Measurements from ENCODE around the gene TSR3. TPM values are rescaled to one million over a fixed set of nuclear protein-coding genes. Genes with fewer than 3 reads are reported as not detected.

TSR3 gene
- total and polyA plus RNA-seq, 2 of the 13 experiments (the other 11 are each of a cell fraction or from before 2014, with no cell fraction given), result 24.2 to 51.0 TPM

GRCh38 chr16:1343428-1344242 lies 8.0 kb downstream of the TSR3 start (continued):
- TF ChIP-seq KLF15 (CRISPR knock-in tag; IDR thresholded peaks at IDR 0.05; ENCODE audit: borderline replicate concordance), result no peak
- TF ChIP-seq CTCF (CRISPR knock-in tag; IDR thresholded peaks at IDR 0.05), result 0 out of 2 replicates have a peak, but pooled peaks have one; percentile 3
- peak; percentile 33; the same call in 1 of the 2 replicates for TF ChIP-seq RBFOX2 (IDR thresholded peaks at IDR 0.05; ENCODE audit: low read depth, low read length)
- no peak for TF ChIP-seq CC2D1A (CRISPR knock-in tag; IDR thresholded peaks at IDR 0.05)

GRCh38 chr16:1342526-1343427 lies 8.9 kb downstream of the TSR3 start:
- peak; percentile 93 for ATAC-seq
- Histone ChIP-seq H3K27ac (ENCODE audit: extremely low read length, insufficient read depth, low read length) (no peak overlapping the region), H3K79me2 (ENCODE audit: insufficient read depth, low read length) (no peaks in the 10 kb centered on the region), H3K4me1 (ENCODE audit: insufficient read depth, low read length) (peaks cover 19% of the 10 kb centered on the region), H4K20me1 (ENCODE audit: insufficient read depth, low read length) (no peaks in the 10 kb centered on the region), H3K9ac (ENCODE audit: insufficient read depth, low read depth, low read length) (peak overlapping the region; percentile 57), H3K27me3 (ENCODE audit: control insufficient read depth in 1 of 2, insufficient read depth in 2 of 2, low read length in 2 of 2) (peaks cover 4 to 29% of the 10 kb centered on the region in 2 experiments; a peak in 3 of 5 replicates), H3K36me3 (replicated peaks in 1 of 2; ENCODE audit: control insufficient read depth in 1 of 2, insufficient read depth in 2 of 2, low read length in 2 of 2) (no peaks in the 10 kb centered on the region; a peak in 1 of 5 replicates), H3K4me3 (replicated peaks in 1 of 3; ENCODE audit: insufficient read depth in 1 of 3, low read depth in 2 of 3, low read length in 3 of 3) (peak overlapping the region; percentile 60 to 87 (median 71)), H2AFZ (ENCODE audit: low read length) (no peak overlapping the region), H3K4me2 (ENCODE audit: low read depth, low read length) (peak overlapping the region; percentile 99), H3K9me3 (ENCODE audit: low read length) (no peaks in the 10 kb centered on the region)
- peak; percentile 93 for FAIRE-seq
- intact Hi-C loops (cut with micrococcal nuclease; ENCODE audit: unreplicated experiment), result no loop called here
- 2% methylated on average over 26 of the region's 49 CpGs for WGBS (ENCODE audit: low lambda C conversion rate)
- peak; percentile 96 for DNase-seq (ENCODE audit: low spot score)
- in situ Hi-C loops (cut with HindIII; ENCODE audit: extremely low pct_ligation_motif_present, low pct_unique_long_range_greater_than_20kb), result no loop called here
- POLR2A ChIA-PET, result interaction anchor here (0.6 to 2.3 kb wide), 8 partner anchors 11 to 169 kb away, joined by 3 to 25 read pairs (median 4); partner anchors contain the start of genes BAIAP3, UBE2I and UQCC4
- CTCF ChIA-PET (ENCODE audit: low intra/inter-chr PET ratio, low total read pairs), result no interaction called here
- no TSS peak for BruUV-seq (replicated peaks)
- TF ChIP-seq KLF13 (CRISPR knock-in tag; IDR thresholded peaks at IDR 0.05), result no peak
- TF ChIP-seq MXD4 (CRISPR knock-in tag; IDR thresholded peaks at IDR 0.05), result peak; percentile 62; the same call in 1 of the 2 replicates
- peak; percentile 83 for TF ChIP-seq CREB1 (IDR thresholded peaks at IDR 0.05)
- no peak for TF ChIP-seq CREB1 (CRISPR knock-in tag; IDR thresholded peaks at IDR 0.05)
- TF ChIP-seq PITX1 (CRISPR knock-in tag; IDR thresholded peaks at IDR 0.05), result no peak
- peak; percentile 39 to 54; a peak in 2 of 4 replicates for TF ChIP-seq MAFK (conservative IDR thresholded peaks at IDR 0.05 in 1 of 2, IDR thresholded peaks at IDR 0.05 in 1 of 2; ENCODE audit: low read length in 2 of 2)
- no peak for TF ChIP-seq ETV5 (CRISPR knock-in tag; IDR thresholded peaks at IDR 0.05; ENCODE audit: borderline replicate concordance)
- TF ChIP-seq SP4 (CRISPR knock-in tag; IDR thresholded peaks at IDR 0.05), result peak; percentile 100
- TF ChIP-seq FLYWCH1 (CRISPR knock-in tag; IDR thresholded peaks at IDR 0.05), result no peak
- peak; percentile 58 for TF ChIP-seq MAFF (IDR thresholded peaks at IDR 0.05; ENCODE audit: low read depth, low read length)
- peak; percentile 67 for TF ChIP-seq MAX (IDR thresholded peaks at IDR 0.05)
- peak; percentile 74; the same call in 1 of the 2 replicates for TF ChIP-seq SIN3A (IDR thresholded peaks at IDR 0.05; ENCODE audit: borderline replicate concordance, low read depth, low read length)
- TF ChIP-seq SRSF1 (optimal IDR thresholded peaks at IDR 0.05; ENCODE audit: low read depth, low read length), result no peak
- no peak for TF ChIP-seq MBD4 (IDR thresholded peaks at IDR 0.05; ENCODE audit: borderline replicate concordance, low read length)
- TF ChIP-seq MYPOP (CRISPR knock-in tag; IDR thresholded peaks at IDR 0.05), result peak; percentile 55; the same call in 1 of the 2 replicates
